ENCODE measurements around the gene TSPAN9.
A peak's percentile ranks its signal among the peaks of the same experiment; 100 is the strongest.

The TSPAN9 gene

GRCh38 chr12:3040026-3040656, 37.0 kb upstream of the TSPAN9 start:
- ChIA-PET POLR2A (no interaction called here), CTCF (interaction anchor here (1.0 to 1.6 kb wide), 2 partner anchors 33 to 150 kb away, joined by 3 read pairs; partner anchors contain the start of gene TULP3)
- DNase-seq (ENCODE audit: extremely low spot score), result no peak
- TF ChIP-seq, protein P1, sequence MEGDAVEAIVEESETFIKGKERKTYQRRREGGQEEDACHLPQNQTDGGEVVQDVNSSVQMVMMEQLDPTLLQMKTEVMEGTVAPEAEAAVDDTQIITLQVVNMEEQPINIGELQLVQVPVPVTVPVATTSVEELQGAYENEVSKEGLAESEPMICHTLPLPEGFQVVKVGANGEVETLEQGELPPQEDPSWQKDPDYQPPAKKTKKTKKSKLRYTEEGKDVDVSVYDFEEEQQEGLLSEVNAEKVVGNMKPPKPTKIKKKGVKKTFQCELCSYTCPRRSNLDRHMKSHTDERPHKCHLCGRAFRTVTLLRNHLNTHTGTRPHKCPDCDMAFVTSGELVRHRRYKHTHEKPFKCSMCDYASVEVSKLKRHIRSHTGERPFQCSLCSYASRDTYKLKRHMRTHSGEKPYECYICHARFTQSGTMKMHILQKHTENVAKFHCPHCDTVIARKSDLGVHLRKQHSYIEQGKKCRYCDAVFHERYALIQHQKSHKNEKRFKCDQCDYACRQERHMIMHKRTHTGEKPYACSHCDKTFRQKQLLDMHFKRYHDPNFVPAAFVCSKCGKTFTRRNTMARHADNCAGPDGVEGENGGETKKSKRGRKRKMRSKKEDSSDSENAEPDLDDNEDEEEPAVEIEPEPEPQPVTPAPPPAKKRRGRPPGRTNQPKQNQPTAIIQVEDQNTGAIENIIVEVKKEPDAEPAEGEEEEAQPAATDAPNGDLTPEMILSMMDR (IDR thresholded peaks at IDR 0.05; ENCODE audit: control extremely low read depth, extremely low read depth, low read depth, missing control alignments), result no peak

DNA sequence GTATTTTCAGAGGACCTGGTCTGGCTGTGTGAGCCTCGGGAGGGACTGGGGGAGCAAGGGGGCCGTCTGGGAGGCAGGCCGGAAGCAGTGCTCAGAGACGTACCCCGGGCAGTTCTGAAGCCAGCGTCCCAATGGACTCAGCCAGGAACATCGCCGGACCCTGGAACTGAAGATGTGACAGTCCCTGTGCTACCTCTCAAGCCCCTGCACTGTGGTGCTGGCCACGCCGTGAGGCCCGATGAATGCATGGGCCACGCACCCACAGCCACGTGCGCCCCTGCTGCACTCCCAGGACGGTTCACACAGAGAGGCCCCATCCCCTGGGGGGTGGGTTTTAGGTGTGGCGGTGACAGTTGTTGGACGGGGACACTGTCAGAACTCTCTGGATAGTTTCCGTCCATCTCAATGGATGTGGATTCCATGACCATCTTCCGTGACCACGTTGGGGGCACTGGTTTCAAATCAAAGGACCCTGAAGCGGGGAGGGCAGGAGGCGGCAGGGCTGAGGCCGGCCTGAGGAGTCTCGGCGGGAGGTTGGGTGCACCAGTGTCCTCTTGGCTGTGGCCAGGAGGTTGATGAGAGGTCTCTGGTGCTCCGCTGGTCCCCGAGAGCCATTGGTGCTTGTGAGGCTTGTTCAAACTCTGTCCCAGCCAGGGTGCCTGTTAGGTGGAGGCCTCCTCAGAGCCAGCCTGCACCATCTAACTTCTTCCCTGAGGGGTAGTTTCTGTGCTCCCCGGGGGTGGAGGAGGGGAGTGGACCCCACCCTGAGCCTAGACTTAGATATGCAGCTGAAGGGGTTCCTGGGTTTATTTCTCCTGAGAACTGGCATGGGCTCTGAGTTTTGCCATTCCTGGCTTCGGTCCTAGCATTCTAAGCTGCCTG, 36.3 kb upstream of the TSPAN9 start:
- DNase-seq (ENCODE audit: extremely low spot score), result no peak
- CTCF ChIA-PET, result interaction anchor here (1.0 to 3.0 kb wide), 11 partner anchors 7 to 367 kb away, joined by 3 to 10 read pairs (median 4); partner anchors contain the start of gene TULP3
- POLR2A ChIA-PET, result no interaction called here
- TF ChIP-seq, protein P1 (IDR thresholded peaks at IDR 0.05; ENCODE audit: control extremely low read depth, extremely low read depth, low read depth, missing control alignments), result no peak

- TF ChIP-seq, protein P1 (IDR thresholded peaks at IDR 0.05; ENCODE audit: control extremely low read depth, extremely low read depth, low read depth, missing control alignments), result peak; percentile 84
- ChIA-PET POLR2A (no interaction called here), CTCF (interaction anchor here (0.8 to 3.0 kb wide), 19 partner anchors 8 to 1251 kb away, joined by 3 to 10 read pairs (median 4); partner anchors contain the start of genes TEX52 and TULP3)
Measured at GRCh38 chr12:3041558-3042164, 35.5 kb upstream of the TSPAN9 start.

DNA sequence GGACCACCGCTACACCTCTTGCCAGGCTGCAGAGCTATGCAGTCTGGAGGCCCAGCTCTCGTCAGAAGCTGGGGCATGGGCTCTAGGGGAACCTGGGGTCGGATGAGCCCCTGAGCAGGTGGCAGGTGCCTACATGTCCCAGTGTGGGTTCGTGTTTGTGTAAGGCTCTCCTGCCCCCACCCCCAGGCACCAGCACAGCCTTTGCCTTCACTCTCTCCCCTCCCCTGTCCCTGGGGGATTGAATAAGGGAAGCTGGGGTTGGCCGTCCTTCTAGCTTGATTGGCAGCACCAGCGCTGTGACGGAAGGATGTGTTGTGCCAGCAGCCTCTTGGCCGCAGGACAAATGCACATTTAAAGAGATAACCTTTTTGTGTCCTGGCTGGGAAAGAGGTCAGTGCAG, 34.8 kb upstream of the TSPAN9 start:
- POLR2A ChIA-PET, result no interaction called here
- CTCF ChIA-PET, result interaction anchor here (0.8 to 3.0 kb wide), 19 partner anchors 8 to 1251 kb away, joined by 3 to 10 read pairs (median 4); partner anchors contain the start of gene TEX52
- TF ChIP-seq, protein P1 (IDR thresholded peaks at IDR 0.05; ENCODE audit: control extremely low read depth, extremely low read depth, low read depth, missing control alignments), result no peak
- DNase-seq (ENCODE audit: extremely low spot score), result no peak

More at GRCh38 chr12:3041558-3042164, 35.5 kb upstream of the TSPAN9 start:
- DNase-seq (ENCODE audit: extremely low spot score), result peak; percentile 87

- TF ChIP-seq, protein P1 (IDR thresholded peaks at IDR 0.05; ENCODE audit: control extremely low read depth, extremely low read depth, low read depth, missing control alignments), result no peak
- DNase-seq (ENCODE audit: extremely low spot score), result no peak
- CTCF ChIA-PET, result interaction anchor here (1.2 to 3.0 kb wide), 12 partner anchors 9 to 1252 kb away, joined by 3 to 10 read pairs (median 4); no protein-coding TSS in a partner anchor
- POLR2A ChIA-PET, result no interaction called here
Measured at GRCh38 chr12:3042826-3043225, 34.4 kb upstream of the TSPAN9 start.

- TF ChIP-seq, protein P1 (IDR thresholded peaks at IDR 0.05; ENCODE audit: control extremely low read depth, extremely low read depth, low read depth, missing control alignments), result no peak
- ChIA-PET CTCF (interaction anchor here (1.2 to 3.0 kb wide), 3 partner anchors 9 to 192 kb away, joined by 4 to 10 read pairs (median 8); no protein-coding TSS in a partner anchor), POLR2A (no interaction called here)
- DNase-seq (ENCODE audit: extremely low spot score), result no peak
Measured at GRCh38 chr12:3043406-3043805, 33.8 kb upstream of the TSPAN9 start.
